Fibroblast of skin of right biceps (primary cell): ENCODE measurements around the gene ACAA2.

ENCODE experiments used
- DNase-seq: peaks from one replicate; pipeline ENCODE4 v3.0.0-alpha.2; 2013

Gene ACAA2

GRCh38 chr18:49813319-49814146 is at the start of gene ACAA2:
Gene ACAA2 (minus strand): TSS chr18:49813533. CDS start chr18:49813484, 49 bp downstream.
- peak; percentile 93 for DNase-seq

- no peak for DNase-seq
Measured at GRCh38 chr18:49862656-49863385, 49.5 kb upstream of the ACAA2 start.

- no peak for DNase-seq
Measured at GRCh38 chr18:49861659-49862058, 48.3 kb upstream of the ACAA2 start.

GRCh38 chr18:49859725-49860124 is 46.4 kb upstream of the ACAA2 start:
- DNase-seq, result no peak

GRCh38 chr18:49859021-49859359 is 45.7 kb upstream of the ACAA2 start:
- DNase-seq, result no peak

- DNase-seq, result peak; percentile 66
Measured at GRCh38 chr18:49858309-49859020, 45.1 kb upstream of the ACAA2 start.

GRCh38 chr18:49857708-49858107 is 44.4 kb upstream of the ACAA2 start:
- no peak for DNase-seq

GRCh38 chr18:49856496-49856895 is 43.2 kb upstream of the ACAA2 start:
- DNase-seq, result no peak

- no peak for DNase-seq
Measured at GRCh38 chr18:49855711-49856415, 42.5 kb upstream of the ACAA2 start.

- DNase-seq, result no peak
Measured at GRCh38 chr18:49854681-49855080, 41.3 kb upstream of the ACAA2 start.

GRCh38 chr18:49853436-49853835 is 40.1 kb upstream of the ACAA2 start:
- DNase-seq, result no peak

GRCh38 chr18:49853011-49853410 is 39.7 kb upstream of the ACAA2 start:
- DNase-seq, result no peak

GRCh38 chr18:49851624-49852023 is 38.3 kb upstream of the ACAA2 start:
- DNase-seq, result no peak

- DNase-seq, result no peak
Measured at GRCh38 chr18:49850636-49851035, 37.3 kb upstream of the ACAA2 start.

GRCh38 chr18:49849331-49850217 is 36.2 kb upstream of the ACAA2 start:
- peak; percentile 81 for DNase-seq

- DNase-seq, result no peak
Measured at GRCh38 chr18:49848115-49848514, 34.8 kb upstream of the ACAA2 start.

GRCh38 chr18:49847524-49847923 is 34.2 kb upstream of the ACAA2 start:
- DNase-seq, result no peak

GRCh38 chr18:49846718-49847470 is 33.6 kb upstream of the ACAA2 start:
- DNase-seq, result no peak

GRCh38 chr18:49846361-49846662 is 33.0 kb upstream of the ACAA2 start:
- DNase-seq, result peak; percentile 49

GRCh38 chr18:49845629-49846360 is 32.5 kb upstream of the ACAA2 start:
- DNase-seq, result no peak

GRCh38 chr18:49844903-49845302 is 31.6 kb upstream of the ACAA2 start:
- DNase-seq, result no peak
